LNCAP (cell line): ENCODE measurements around the gene TAS2R8.

Experiments
- TF ChIP-seq, protein P1 (sequence below): fragments of 450-650 bp; IDR thresholded peaks from 2 replicates; pipeline ENCODE4 v1.5.1; 2017; ENCODE audit warnings: mild to moderate bottlenecking

The TAS2R8 gene

DNA sequence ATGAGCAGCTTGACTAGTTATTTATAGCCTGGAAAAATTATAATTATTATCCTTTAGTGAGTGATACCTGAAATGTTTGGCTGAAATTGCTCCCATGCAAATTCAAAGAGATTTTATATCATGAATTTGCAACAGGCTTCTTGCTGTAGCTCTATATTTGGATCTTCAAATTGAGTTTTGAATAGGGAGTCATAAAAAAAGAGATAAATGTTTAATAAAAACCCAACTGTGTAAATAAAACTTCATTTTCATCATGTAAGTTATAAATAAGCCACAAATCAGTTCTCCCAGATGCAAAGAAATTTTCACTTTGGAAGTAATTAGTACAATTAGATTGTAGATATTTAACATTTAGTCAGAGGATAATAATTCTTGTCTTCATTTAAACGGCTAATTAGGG, at the start of gene TAS2R8:
TSS of gene TAS2R8 (minus strand) at position 101 of the 400 bp plus-strand sequence. CDS start 306 bp downstream, outside the sequence.
- TF ChIP-seq, protein P1, sequence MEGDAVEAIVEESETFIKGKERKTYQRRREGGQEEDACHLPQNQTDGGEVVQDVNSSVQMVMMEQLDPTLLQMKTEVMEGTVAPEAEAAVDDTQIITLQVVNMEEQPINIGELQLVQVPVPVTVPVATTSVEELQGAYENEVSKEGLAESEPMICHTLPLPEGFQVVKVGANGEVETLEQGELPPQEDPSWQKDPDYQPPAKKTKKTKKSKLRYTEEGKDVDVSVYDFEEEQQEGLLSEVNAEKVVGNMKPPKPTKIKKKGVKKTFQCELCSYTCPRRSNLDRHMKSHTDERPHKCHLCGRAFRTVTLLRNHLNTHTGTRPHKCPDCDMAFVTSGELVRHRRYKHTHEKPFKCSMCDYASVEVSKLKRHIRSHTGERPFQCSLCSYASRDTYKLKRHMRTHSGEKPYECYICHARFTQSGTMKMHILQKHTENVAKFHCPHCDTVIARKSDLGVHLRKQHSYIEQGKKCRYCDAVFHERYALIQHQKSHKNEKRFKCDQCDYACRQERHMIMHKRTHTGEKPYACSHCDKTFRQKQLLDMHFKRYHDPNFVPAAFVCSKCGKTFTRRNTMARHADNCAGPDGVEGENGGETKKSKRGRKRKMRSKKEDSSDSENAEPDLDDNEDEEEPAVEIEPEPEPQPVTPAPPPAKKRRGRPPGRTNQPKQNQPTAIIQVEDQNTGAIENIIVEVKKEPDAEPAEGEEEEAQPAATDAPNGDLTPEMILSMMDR = no peak

GRCh38 chr12:10855807-10856206, 48.7 kb upstream of the TAS2R8 start:
- TF ChIP-seq, protein P1 = no peak

DNA sequence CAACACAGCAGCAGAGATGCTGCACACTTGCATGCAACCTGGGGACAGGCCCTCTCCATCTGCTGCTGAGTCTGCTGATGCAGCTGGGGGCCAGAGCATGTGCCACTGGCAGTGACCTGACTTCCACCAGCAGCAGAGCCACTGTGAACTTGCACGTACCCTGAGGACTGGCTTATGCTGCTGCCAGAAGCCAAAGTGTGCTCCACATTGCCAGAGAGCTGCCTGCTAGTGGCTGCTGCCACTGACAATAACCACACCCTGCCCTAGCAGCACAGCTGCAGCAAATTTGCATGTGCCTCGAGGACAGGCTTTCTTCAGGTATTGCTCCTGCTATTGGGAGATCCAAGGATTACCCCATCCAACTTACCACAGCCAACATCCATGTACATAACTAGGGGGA, 46.7 kb upstream of the TAS2R8 start:
- TF ChIP-seq, protein P1 = no peak

DNA sequence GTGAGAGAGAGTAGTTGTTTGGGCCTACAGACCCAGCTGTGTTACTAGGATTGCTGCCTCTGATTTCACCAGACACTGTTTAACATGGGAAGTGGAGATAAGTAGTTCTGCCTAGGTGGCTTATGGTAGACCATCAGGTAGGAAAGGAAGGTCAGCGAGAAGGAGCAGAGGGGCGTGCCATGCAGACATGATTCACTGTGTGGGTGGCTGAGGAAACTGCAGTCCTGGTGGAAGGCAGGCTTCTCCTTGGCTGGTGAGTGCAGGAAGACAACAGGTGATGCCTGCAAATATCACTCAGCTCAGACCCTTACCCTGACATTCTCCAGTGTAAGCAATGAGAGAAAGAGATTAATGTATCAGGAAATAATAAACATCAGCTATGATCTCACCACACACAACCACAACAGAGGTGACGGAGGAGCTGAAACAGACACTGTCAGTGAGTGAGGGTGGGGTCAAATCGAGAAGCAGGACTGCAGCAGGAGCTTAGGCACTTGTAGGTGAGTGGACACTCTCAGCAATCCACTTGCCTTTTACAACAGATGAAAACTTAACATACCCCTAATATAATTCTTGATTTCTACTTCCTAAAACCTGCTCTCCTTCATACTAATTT, 44.3 kb upstream of the TAS2R8 start:
- TF ChIP-seq, protein P1 = no peak

- TF ChIP-seq, protein P1 = no peak
These were observed 42.4 kb upstream of the TAS2R8 start, which contains the start of gene PRR4 for GRCh38 chr12:10849425-10849878. Gene PRR4 (minus strand): TSS chr12:10849475. CDS start chr12:10849437, 38 bp downstream.

GRCh38 chr12:10847744-10848143, 40.7 kb upstream of the TAS2R8 start:
- TF ChIP-seq, protein P1 = no peak

GRCh38 chr12:10842862-10843261, 35.8 kb upstream of the TAS2R8 start:
- TF ChIP-seq, protein P1 = no peak
